HG02938 (cell line): ENCODE results near the gene PCCB.
A peak's percentile ranks its signal among the peaks of the same experiment; 100 is the strongest.
"Not testable (repeated sequence)": the region's sequence is repeated elsewhere in the genome, so short reads cannot be mapped to it uniquely, and the experiment has no call there.

Experiments
- ATAC-seq: cut with Tn5 transposase; IDR thresholded peaks from one replicate; pipeline ENCODE4 v1.9.1; 2021; ENCODE audit warnings: mild to moderate bottlenecking, moderate library complexity; ENCODE audit not compliant: unreplicated experiment

PCCB gene

GRCh38 chr3:136261826-136262225 is 11.7 kb downstream of the PCCB start:
- ATAC-seq: no peak

- no peak for ATAC-seq
These were observed 12.4 kb downstream of the PCCB start for GRCh38 chr3:136262559-136262958.

- ATAC-seq: no peak
These were observed 13.1 kb downstream of the PCCB start for GRCh38 chr3:136263251-136263650.

GRCh38 chr3:136266468-136267125 is 16.5 kb downstream of the PCCB start:
- peak; percentile 66 for ATAC-seq

GRCh38 chr3:136267235-136267634 is 17.1 kb downstream of the PCCB start:
- ATAC-seq: no peak

GRCh38 chr3:136270179-136270578 is 20.0 kb downstream of the PCCB start:
- ATAC-seq: peak; percentile 86

GRCh38 chr3:136271626-136272025 is 21.5 kb downstream of the PCCB start:
- ATAC-seq: not testable (repeated sequence)

GRCh38 chr3:136276049-136276755 is 26.1 kb downstream of the PCCB start:
- ATAC-seq: no peak

- no peak for ATAC-seq
These were observed 27.0 kb downstream of the PCCB start for GRCh38 chr3:136277115-136277514.

GRCh38 chr3:136277634-136278033 is 27.5 kb downstream of the PCCB start:
- ATAC-seq: no peak

GRCh38 chr3:136279092-136279491 is 29.0 kb downstream of the PCCB start:
- no peak for ATAC-seq

- ATAC-seq: no peak
These were observed 30.8 kb downstream of the PCCB start for GRCh38 chr3:136280961-136281360.

- ATAC-seq: no peak
These were observed 31.9 kb downstream of the PCCB start for GRCh38 chr3:136281966-136282520.

- no peak for ATAC-seq
These were observed 33.5 kb downstream of the PCCB start for GRCh38 chr3:136283627-136284026.

GRCh38 chr3:136291302-136291701 is 41.2 kb downstream of the PCCB start:
- no peak for ATAC-seq

GRCh38 chr3:136292500-136292899 is 42.4 kb downstream of the PCCB start:
- ATAC-seq: no peak

- ATAC-seq: no peak
These were observed 43.1 kb downstream of the PCCB start for GRCh38 chr3:136293279-136293678.

- no peak for ATAC-seq
These were observed 44.0 kb downstream of the PCCB start for GRCh38 chr3:136294176-136294575.

GRCh38 chr3:136296960-136297359 is 46.8 kb downstream of the PCCB start:
- no peak for ATAC-seq

GRCh38 chr3:136297826-136298225 is 47.7 kb downstream of the PCCB start:
- no peak for ATAC-seq

GRCh38 chr3:136300444-136300843 is 50.3 kb downstream of the PCCB start:
- no peak for ATAC-seq

GRCh38 chr3:136305879-136306278 is 55.7 kb downstream of the PCCB start:
- no peak for ATAC-seq
